Measurements from ENCODE around the gene CREB5. TPM values are rescaled to one million over a fixed set of nuclear protein-coding genes. Genes with fewer than 3 reads are reported as not detected.

CREB5 gene
- total RNA-seq, 1 donor from 2014 or later: 10.3 TPM

DNA sequence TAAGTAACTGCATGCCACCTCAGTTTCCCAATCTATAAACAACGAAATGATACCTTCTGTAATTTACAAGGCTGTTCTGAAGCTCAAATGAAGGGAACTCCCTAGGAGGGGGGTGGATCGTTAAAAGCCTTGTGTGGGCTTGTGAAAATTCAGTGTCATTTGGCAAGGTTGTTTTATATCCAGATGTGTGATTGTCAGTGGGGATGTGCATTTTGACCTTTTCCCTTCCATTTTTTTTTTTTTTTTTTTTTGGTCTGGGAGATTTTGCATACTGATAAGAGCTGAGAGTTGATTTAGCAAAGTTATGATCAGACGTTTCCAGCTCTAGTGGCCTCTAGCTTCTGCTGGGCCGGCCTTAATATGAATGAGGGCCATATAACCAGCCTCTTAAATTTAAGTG lies 22.8 kb downstream of the CREB5 start:
- TF ChIP-seq, protein P1, sequence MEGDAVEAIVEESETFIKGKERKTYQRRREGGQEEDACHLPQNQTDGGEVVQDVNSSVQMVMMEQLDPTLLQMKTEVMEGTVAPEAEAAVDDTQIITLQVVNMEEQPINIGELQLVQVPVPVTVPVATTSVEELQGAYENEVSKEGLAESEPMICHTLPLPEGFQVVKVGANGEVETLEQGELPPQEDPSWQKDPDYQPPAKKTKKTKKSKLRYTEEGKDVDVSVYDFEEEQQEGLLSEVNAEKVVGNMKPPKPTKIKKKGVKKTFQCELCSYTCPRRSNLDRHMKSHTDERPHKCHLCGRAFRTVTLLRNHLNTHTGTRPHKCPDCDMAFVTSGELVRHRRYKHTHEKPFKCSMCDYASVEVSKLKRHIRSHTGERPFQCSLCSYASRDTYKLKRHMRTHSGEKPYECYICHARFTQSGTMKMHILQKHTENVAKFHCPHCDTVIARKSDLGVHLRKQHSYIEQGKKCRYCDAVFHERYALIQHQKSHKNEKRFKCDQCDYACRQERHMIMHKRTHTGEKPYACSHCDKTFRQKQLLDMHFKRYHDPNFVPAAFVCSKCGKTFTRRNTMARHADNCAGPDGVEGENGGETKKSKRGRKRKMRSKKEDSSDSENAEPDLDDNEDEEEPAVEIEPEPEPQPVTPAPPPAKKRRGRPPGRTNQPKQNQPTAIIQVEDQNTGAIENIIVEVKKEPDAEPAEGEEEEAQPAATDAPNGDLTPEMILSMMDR (IDR thresholded peaks at IDR 0.05): no peak
- no peaks in the 10 kb centered on the region for H3K36me3 ChIP-seq
- H3K27ac ChIP-seq: no peak overlapping the region
- no peak for DNase-seq
- intact Hi-C loops (cut with DNase I): no loop called here
- H3K27me3 ChIP-seq (ENCODE audit: low read depth): no peaks in the 10 kb centered on the region
- H3K4me1 ChIP-seq: no peaks in the 10 kb centered on the region
- no peaks in the 10 kb centered on the region for H3K9me3 ChIP-seq
- H3K4me3 ChIP-seq: no peak overlapping the region
- ATAC-seq: no peak

DNA sequence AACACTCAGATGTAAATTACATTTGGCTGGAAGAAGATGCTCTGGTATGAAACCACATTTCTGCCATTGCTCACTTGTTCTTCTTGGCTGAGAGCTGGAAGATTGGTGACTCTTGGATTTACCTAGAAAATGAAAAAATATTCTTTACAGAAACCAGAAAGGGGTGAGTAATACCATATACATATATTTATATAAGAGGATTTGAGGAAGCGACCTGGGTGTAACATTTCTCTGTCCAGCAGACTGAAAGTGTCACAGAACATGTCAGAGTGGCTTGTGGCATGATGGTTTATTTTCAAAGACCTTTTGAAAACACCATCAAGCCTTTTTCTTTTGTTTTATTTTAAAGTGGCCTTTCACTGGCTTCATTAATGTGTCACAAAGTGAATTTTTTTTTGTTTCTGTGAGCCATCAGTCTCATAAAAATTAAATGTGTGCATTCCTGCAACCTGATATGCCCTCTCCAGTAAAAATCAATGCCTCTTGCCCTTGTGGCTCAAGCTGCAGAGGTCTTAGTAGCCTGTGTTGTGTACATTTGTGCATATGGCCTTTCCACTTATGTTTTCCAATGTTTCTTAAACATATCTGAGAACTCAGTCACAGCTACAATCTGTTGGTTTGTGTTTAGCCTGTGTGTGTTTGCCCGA lies 23.5 kb downstream of the CREB5 start:
- no peak for ATAC-seq
- no peak overlapping the region for H3K27ac ChIP-seq
- intact Hi-C loops (cut with DNase I): no loop called here

DNA sequence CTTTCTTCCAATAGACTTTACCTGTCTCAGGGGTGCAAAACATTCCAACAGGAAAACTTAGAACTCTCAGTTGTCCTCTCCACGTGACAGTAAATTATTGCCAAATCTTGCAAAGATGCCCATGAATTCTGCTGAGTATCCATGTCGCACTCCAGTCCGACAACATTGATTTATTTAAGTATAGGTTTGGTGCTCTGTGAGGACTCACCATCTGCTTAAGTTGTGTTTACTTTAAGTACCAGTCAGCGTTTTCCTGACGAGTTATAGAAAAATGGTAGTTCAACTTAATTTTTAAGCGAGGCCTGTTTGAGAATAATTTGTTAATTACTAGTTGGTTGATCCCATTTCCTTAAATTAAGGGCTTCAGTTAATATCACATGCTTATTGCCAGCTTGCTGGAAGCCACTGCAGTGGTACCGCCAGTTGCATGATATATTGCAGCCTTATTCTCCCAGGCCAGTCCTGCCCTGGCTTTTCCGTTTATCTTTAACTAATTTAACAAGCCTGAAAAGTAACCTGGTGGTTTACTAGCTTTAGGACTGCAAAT lies 27.8 kb downstream of the CREB5 start:
- intact Hi-C loops (cut with DNase I): no loop called here
- no peak for DNase-seq
- Histone ChIP-seq H3K4me1 (no peaks in the 10 kb centered on the region), H3K27me3 (ENCODE audit: low read depth) (no peaks in the 10 kb centered on the region), H3K4me3 (no peak overlapping the region), H3K36me3 (no peaks in the 10 kb centered on the region), H3K9me3 (no peaks in the 10 kb centered on the region), H3K27ac (no peak overlapping the region)
- TF ChIP-seq, protein P1 (IDR thresholded peaks at IDR 0.05): no peak
- no peak for ATAC-seq

More for the DNA sequence above, 23.5 kb downstream of the CREB5 start:
- no peaks in the 10 kb centered on the region for H3K36me3 ChIP-seq
- no peaks in the 10 kb centered on the region for H3K9me3 ChIP-seq
- no peak overlapping the region for H3K4me3 ChIP-seq
- no peaks in the 10 kb centered on the region for H3K27me3 ChIP-seq (ENCODE audit: low read depth)
- DNase-seq: no peak
- no peaks in the 10 kb centered on the region for H3K4me1 ChIP-seq
- TF ChIP-seq, protein P1 (IDR thresholded peaks at IDR 0.05): no peak

GRCh38 chr7:28442540-28443420 lies 30.5 kb downstream of the CREB5 start:
- H3K27me3 ChIP-seq (ENCODE audit: low read depth): no peaks in the 10 kb centered on the region
- intact Hi-C loops (cut with DNase I): no loop called here
- TF ChIP-seq, protein P1 (IDR thresholded peaks at IDR 0.05): no peak
- ATAC-seq (no peak), DNase-seq (no peak)
- no peaks in the 10 kb centered on the region for H3K36me3 ChIP-seq
- no peak overlapping the region for H3K27ac ChIP-seq
- H3K4me1 ChIP-seq: no peaks in the 10 kb centered on the region
- H3K4me3 ChIP-seq: no peak overlapping the region
- no peaks in the 10 kb centered on the region for H3K9me3 ChIP-seq

GRCh38 chr7:28446131-28446530 lies 33.8 kb downstream of the CREB5 start:
- H3K4me1 ChIP-seq: no peaks in the 10 kb centered on the region
- DNase-seq (no peak), ATAC-seq (no peak)
- no peaks in the 10 kb centered on the region for H3K36me3 ChIP-seq
- no peak overlapping the region for H3K4me3 ChIP-seq
- H3K27ac ChIP-seq: no peak overlapping the region
- H3K9me3 ChIP-seq: no peaks in the 10 kb centered on the region
- intact Hi-C loops (cut with DNase I): no loop called here
- H3K27me3 ChIP-seq (ENCODE audit: low read depth): no peaks in the 10 kb centered on the region
- TF ChIP-seq, protein P1 (IDR thresholded peaks at IDR 0.05): no peak

All from lower lobe of right lung (tissue), 2 donors.